HepG2 (cell line): Measurements from ENCODE around the gene GCN1. TPM values are rescaled to one million over a fixed set of nuclear protein-coding genes. Genes with fewer than 3 reads are reported as not detected.

Experiments used
- AKAP8 ChIP-seq: sonication (generic); formaldehyde crosslinking; IDR thresholded peaks from 2 replicates; pipeline ENCODE4 v1.5.1; 2020; ENCODE audit warnings: mild to moderate bottlenecking, missing genetic modification reagents
- CBFB ChIP-seq: sonication (generic); formaldehyde crosslinking; IDR thresholded peaks from 2 replicates; pipeline ENCODE4 v1.4.0; 2020; ENCODE audit warnings: missing genetic modification reagents
- CENPT ChIP-seq: sonication (generic); formaldehyde crosslinking; IDR thresholded peaks from 2 replicates; pipeline ENCODE4 v1.8.0; 2022; ENCODE audit warnings: low read depth, mild to moderate bottlenecking, moderate library complexity, missing genetic modification reagents
- FOXA3 ChIP-seq: IDR thresholded peaks from 2 replicates; pipeline ENCODE4 v1.6.1; 2016; ENCODE audit warnings: missing genetic modification reagents, missing compliant biosample characterization
- HES4 ChIP-seq: sonication (generic); formaldehyde crosslinking; IDR thresholded peaks from 2 replicates; pipeline ENCODE4 v1.9.0; 2021; ENCODE audit warnings: mild to moderate bottlenecking, missing genetic modification reagents, borderline replicate concordance
- HMGXB4 ChIP-seq, 2 experiments: sonication (generic) in 1 of 2; formaldehyde crosslinking in 1 of 2; IDR thresholded peaks; 2 replicates each; pipeline versions ENCODE4 v1.4.0 to v1.6.1; 2018 to 2020; ENCODE audit warnings: missing genetic modification reagents in 2 of 2, borderline replicate concordance in 1 of 2, low read depth in 1 of 2, mild to moderate bottlenecking in 1 of 2, missing biosample characterization in 1 of 2
- LRRFIP1 ChIP-seq: sonication (generic); formaldehyde crosslinking; conservative IDR thresholded peaks from 2 replicates; pipeline ENCODE4 v1.4.0; 2020; ENCODE audit warnings: missing genetic modification reagents
- RARG ChIP-seq: sonication (generic); formaldehyde crosslinking; IDR thresholded peaks from 2 replicates; pipeline ENCODE4 v1.4.0; 2020; ENCODE audit warnings: low read depth, mild to moderate bottlenecking, missing genetic modification reagents
- RELA ChIP-seq: sonication (generic); formaldehyde crosslinking; IDR thresholded peaks from 2 replicates; pipeline ENCODE4 v1.4.0; 2020; ENCODE audit warnings: missing genetic modification reagents
- SIX4 ChIP-seq: sonication (generic); formaldehyde crosslinking; IDR thresholded peaks from 2 replicates; pipeline ENCODE4 v1.4.0; 2020; ENCODE audit warnings: missing genetic modification reagents
- TCF7L2 ChIP-seq: IDR thresholded peaks from 2 replicates; pipeline ENCODE4 v1.6.1; 2011; ENCODE audit warnings: mild to moderate bottlenecking, low read depth, low read length, moderate library complexity
- THYN1 ChIP-seq: sonication (generic); formaldehyde crosslinking; IDR thresholded peaks from 2 replicates; pipeline ENCODE4 v1.8.1; 2023; ENCODE audit warnings: low read depth, mild to moderate bottlenecking, moderate library complexity, missing genetic modification reagents, borderline replicate concordance
- WIZ ChIP-seq: sonication (generic); formaldehyde crosslinking; IDR thresholded peaks from 2 replicates; pipeline ENCODE4 v1.5.1; 2020; ENCODE audit warnings: mild to moderate bottlenecking, missing genetic modification reagents
- ZNF24 ChIP-seq: fragments of 450-650 bp; IDR thresholded peaks from 2 replicates; pipeline ENCODE4 v1.6.1; 2017; ENCODE audit warnings: antibody characterized with exemption, mild to moderate bottlenecking
- ZNF552 ChIP-seq: sonication (generic); formaldehyde crosslinking; IDR thresholded peaks from 2 replicates; pipeline ENCODE4 v1.9.0; 2022; ENCODE audit warnings: missing genetic modification reagents, mild to moderate bottlenecking, borderline replicate concordance
- ZNF580 ChIP-seq: IDR thresholded peaks from 2 replicates; pipeline ENCODE4 v1.6.1; 2016; ENCODE audit warnings: low read depth, borderline replicate concordance
- ZNF720 ChIP-seq: sonication (generic); formaldehyde crosslinking; IDR thresholded peaks from 2 replicates; pipeline ENCODE4 v1.4.0; 2020; ENCODE audit warnings: missing genetic modification reagents
- ZUFSP ChIP-seq: sonication (generic); formaldehyde crosslinking; IDR thresholded peaks from 2 replicates; pipeline ENCODE4 v1.9.0; 2021; ENCODE audit warnings: missing genetic modification reagents, mild to moderate bottlenecking, borderline replicate concordance
- polyA plus RNA-seq, 8 experiments: library from polyadenylated mRNA; depleted of rRNA in 3 of 8; stranded (reverse) in 7 of 8; unstranded in 1 of 8; fragments of >200 nt; fragmentation: Illumina TruSeq in 4 of 8; extraction: Trizol in 4 of 8; gene quantifications; 2 replicates each; pipeline versions ENCODE4 v1.2.1 to v1.2.3, GENCODE V29; 2011 to 2016; ENCODE audit warnings: low read depth in 4 of 8, missing spikeins in 1 of 8, mixed read lengths in 1 of 8; ENCODE audit not compliant: insufficient read depth in 1 of 8
- total RNA-seq, 5 experiments: library from RNA; depleted of rRNA; stranded (reverse); fragments of >200 nt; fragmentation: Illumina TruSeq; extraction: Trizol; gene quantifications; 2 replicates each; pipeline ENCODE4 v1.2.3, GENCODE V29; 2016; ENCODE audit warnings: low read depth in 1 of 5
- TF ChIP-seq, protein P1 (sequence below): fragments of 450-650 bp; IDR thresholded peaks from 2 replicates; pipeline ENCODE4 v1.6.1; 2017

GCN1 gene
- total and polyA plus RNA-seq, 2 of the 13 experiments (the other 11 are each of a cell fraction or from before 2014, with no cell fraction given) = 58.2 to 83.0 TPM

- TF ChIP-seq RARG (CRISPR knock-in tag) (no peak), ZNF720 (CRISPR knock-in tag) (no peak), SIX4 (peak; percentile 86; the same call in 1 of the 2 replicates), ZNF24 (no peak), ZNF580 (CRISPR knock-in tag) (0 out of 2 replicates have a peak, but pooled peaks have one; percentile 33), CBFB (CRISPR knock-in tag) (peak; percentile 69), AKAP8 (CRISPR knock-in tag) (no peak), TCF7L2 (no peak), WIZ (CRISPR knock-in tag) (no peak), LRRFIP1 (CRISPR knock-in tag) (no peak), HMGXB4 (CRISPR knock-in tag; IDR thresholded peaks at IDR 0.05; ENCODE audit: borderline replicate concordance in 1 of 2, low read depth in 1 of 2) (peak; percentile 85 to 96), FOXA3 (peak; percentile 48; the same call in 1 of the 2 replicates), HES4 (CRISPR knock-in tag) (no peak), THYN1 (no peak), CENPT (CRISPR knock-in tag) (peak; percentile 72; the same call in 1 of the 2 replicates), ZNF552 (CRISPR knock-in tag) (peak; percentile 56; the same call in 1 of the 2 replicates), RELA (peak; percentile 92; the same call in 1 of the 2 replicates), ZUFSP (CRISPR knock-in tag) (no peak)
- TF ChIP-seq, protein P1, sequence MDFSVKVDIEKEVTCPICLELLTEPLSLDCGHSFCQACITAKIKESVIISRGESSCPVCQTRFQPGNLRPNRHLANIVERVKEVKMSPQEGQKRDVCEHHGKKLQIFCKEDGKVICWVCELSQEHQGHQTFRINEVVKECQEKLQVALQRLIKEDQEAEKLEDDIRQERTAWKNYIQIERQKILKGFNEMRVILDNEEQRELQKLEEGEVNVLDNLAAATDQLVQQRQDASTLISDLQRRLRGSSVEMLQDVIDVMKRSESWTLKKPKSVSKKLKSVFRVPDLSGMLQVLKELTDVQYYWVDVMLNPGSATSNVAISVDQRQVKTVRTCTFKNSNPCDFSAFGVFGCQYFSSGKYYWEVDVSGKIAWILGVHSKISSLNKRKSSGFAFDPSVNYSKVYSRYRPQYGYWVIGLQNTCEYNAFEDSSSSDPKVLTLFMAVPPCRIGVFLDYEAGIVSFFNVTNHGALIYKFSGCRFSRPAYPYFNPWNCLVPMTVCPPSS = no peak
Observed at GRCh38 chr12:120228291-120229070, 34.0 kb upstream of the GCN1 start (continued).
